Left renal pelvis (tissue), 4 donors: Measurements from ENCODE around the gene PACSIN1. TPM values are rescaled to one million over a fixed set of nuclear protein-coding genes. Genes with fewer than 3 reads are reported as not detected.

ENCODE experiments used
- DNase-seq, 4 donors: peaks; one replicate each; pipeline ENCODE4 v3.0.0-alpha.2; 2013; ENCODE audit warnings: low read depth in 4 of 4, low spot score in 3 of 4
- polyA plus RNA-seq, 4 donors: library from polyadenylated mRNA; unstranded; fragments of 120-200 nt; gene quantifications; one replicate each; pipeline ENCODE4 v1.2.1, GENCODE V29; 2013; ENCODE audit not compliant: insufficient read length in 4 of 4

The PACSIN1 gene, protein sequence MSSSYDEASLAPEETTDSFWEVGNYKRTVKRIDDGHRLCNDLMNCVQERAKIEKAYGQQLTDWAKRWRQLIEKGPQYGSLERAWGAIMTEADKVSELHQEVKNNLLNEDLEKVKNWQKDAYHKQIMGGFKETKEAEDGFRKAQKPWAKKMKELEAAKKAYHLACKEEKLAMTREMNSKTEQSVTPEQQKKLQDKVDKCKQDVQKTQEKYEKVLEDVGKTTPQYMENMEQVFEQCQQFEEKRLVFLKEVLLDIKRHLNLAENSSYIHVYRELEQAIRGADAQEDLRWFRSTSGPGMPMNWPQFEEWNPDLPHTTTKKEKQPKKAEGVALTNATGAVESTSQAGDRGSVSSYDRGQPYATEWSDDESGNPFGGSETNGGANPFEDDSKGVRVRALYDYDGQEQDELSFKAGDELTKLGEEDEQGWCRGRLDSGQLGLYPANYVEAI
- polyA plus RNA-seq, result under 1 TPM; 0.59 to 0.89 (median 0.71) TPM

DNA sequence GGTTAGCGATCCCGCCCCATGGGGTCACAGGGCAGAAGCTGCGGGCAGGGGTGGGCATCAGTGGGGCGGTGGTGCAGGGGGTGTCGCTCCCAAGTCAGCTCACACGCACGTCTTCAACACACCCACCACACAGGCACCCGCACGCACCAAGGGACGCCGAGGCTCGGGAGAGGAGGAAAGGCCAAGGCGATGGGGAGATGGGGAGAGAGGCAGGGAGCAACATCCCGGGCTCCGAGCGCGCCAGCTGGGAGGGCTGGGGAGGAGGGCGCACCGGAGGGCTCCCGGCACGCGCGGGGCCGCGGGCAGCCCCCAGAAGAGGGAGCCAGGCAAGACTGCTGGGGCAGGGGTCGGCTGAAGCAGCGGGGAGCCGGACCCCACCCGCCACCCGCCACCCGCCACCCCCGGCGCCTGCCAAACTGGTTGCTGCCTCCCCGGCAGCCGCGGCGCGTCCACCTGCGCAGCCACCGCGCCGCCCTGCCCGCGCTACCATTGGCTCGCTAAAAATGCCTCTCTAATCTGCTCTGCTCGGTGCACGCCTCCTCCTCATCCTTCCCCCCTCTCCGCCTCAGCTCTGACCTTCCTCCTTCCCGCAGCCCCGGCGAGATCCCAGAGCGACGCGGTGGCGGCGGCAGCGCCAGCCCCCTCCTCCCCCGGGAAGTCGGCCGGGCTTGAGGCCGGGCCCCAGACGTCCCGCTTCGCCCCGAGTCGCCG lies at the start of gene PACSIN1:
Gene PACSIN1 (plus strand): TSS at position 546 of the 711 bp plus-strand sequence. CDS start 60,230 bp downstream, outside the sequence.
- no peak for DNase-seq

DNA sequence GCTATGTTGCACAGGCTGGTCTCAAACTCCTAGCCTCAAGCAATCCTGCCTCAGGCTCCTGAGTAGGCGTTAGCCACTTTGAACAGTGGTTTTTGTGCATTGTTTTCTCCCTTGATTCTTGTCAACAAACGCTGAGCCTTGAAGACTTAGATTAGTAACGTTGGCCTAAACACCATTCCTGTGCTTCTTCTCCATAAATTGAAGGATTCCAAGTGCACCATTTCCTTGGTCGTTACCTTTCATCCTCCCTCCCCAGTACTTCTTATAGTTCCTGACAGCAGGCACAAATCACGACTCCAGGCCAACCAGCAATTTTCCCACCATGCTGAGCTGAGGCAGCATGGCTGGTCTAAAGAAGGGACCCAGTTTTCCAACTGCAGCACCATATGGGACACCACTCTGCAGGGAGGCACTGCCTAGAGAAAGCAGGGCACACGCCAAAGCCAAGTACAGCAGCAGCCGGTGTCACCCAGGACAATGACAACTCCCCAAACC lies 49.0 kb upstream of the PACSIN1 start:
- no peak for DNase-seq

DNA sequence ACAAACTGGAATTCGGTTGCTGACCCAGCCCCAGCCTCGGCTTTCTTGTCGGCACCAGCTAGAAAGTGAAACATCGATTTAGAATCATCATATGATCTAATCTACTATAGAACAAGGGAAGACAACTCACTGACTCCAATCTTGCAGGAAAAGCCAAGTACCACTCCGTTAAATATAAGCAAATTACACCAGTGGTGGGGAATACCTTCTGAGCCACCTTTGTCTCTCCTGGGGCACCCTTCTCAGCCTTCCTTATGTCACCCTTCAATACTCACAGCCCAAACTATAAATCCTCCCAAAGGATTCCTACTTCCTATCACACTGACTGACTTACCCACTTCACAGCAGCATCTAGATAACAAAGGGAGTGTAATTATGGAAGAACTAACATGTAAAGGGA lies 47.5 kb upstream of the PACSIN1 start:
- DNase-seq, result no peak

GRCh38 chr6:34423254-34423653 lies 42.6 kb upstream of the PACSIN1 start:
- no peak for DNase-seq

GRCh38 chr6:34424200-34425131 lies 41.4 kb upstream of the PACSIN1 start:
- DNase-seq, result no peak

DNA sequence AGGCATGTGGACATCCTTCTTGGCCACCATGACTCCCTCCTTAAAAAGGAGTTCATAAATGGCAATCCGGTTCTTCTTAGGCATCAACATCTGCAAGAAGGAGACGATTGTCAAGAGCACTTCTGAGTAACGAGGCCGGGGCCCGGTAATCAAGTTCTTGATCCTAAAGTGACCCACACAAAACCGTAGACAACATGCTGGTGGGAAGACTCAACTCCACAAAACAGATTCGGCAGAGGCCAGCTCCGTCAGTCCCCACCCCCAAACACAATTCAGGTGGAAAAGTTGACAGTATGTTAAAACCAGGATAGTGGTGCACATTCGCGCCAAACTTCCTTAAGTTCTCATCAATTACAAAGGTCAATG lies 40.8 kb upstream of the PACSIN1 start:
- no peak for DNase-seq

GRCh38 chr6:34425498-34426410 lies 40.1 kb upstream of the PACSIN1 start, which contains the start of gene RPS10:
TSS of gene RPS10 (minus strand) at chr6:34426069. CDS start at chr6:34425221, 848 bp downstream.
- peak; percentile 82 to 85 (median 84) for DNase-seq

GRCh38 chr6:34435916-34436315 lies 30.0 kb upstream of the PACSIN1 start:
- no peak for DNase-seq

DNA sequence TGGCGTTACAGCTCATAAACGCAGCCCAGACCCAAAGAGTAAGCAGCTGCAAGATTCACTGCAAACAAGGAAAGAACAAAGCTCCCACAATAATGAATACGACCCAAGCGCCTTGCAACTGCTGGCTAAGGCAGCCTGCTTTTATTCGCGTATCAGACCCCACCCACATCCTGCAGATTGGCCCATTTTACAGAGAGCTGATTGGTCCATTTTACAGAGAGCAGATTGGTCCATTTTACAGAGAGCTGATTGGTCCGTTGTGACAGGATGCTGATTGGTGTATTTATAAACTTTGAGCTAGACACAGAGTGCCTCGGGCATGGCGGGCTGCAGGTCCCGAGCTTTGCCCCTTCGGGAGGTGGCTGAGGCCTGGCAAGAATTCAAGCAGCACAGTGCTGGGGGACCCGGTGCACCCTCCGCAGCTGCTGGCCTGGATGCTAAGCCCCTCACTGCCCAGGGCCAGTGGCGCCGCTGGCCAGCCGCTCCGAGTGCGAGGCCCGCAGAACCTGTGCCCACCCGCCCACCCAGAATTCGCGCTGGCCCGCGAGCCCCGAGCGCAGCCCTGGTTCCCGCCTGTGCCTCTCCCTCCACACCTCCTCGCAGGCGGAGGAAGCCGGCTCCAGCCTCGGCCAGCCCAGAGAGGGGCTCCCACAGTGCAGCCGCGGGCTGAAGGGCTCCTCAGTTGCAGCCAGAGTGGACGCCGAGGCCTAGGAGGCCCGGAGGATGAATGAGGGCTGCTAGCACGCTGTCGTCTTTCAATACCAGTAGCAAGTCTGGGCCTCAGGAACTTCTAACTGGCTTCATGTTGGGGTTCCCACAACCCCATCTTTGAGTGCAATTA lies 28.9 kb upstream of the PACSIN1 start:
- no peak for DNase-seq

DNA sequence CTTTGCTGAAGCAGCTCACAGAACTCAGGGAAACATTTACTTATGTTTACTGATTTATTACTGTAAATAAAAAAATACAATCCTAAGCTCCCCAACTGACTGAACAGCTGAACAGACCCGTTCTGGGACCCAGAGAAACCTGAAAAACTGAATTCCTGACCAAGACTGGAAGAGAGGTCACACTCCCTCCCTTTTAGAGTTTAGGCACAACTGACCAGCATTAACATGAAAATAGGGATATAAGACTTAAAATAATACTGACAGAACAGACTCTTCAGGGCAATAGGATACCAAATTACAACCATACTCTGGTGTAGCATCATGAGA lies 28.3 kb upstream of the PACSIN1 start:
- DNase-seq, result no peak

DNA sequence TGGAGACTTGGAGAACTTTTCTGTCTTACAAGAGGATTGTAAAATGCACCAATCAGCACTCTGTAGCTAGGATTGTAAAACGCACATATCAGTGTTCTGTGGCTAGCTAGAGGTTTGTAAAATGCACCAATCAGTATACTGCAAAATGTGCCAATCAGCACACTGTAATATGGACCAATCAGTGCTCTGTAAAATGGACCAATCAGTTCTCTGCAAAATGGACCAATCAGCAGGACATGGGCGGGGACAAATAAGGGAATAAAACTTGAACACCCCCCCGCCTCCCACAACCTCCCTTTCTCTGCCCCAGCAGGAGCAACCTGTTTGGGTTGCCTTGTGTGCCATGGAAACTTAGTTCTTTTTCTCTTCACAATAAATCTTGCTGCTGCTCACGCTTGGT lies 27.2 kb upstream of the PACSIN1 start:
- no peak for DNase-seq

- no peak for DNase-seq
Measured at GRCh38 chr6:34439442-34439841, 26.4 kb upstream of the PACSIN1 start.

GRCh38 chr6:34441526-34441925 lies 24.4 kb upstream of the PACSIN1 start:
- DNase-seq, result no peak

GRCh38 chr6:34445313-34445860 lies 20.5 kb upstream of the PACSIN1 start:
- no peak for DNase-seq

- DNase-seq, result no peak
Measured at GRCh38 chr6:34447386-34447785, 18.5 kb upstream of the PACSIN1 start.

DNA sequence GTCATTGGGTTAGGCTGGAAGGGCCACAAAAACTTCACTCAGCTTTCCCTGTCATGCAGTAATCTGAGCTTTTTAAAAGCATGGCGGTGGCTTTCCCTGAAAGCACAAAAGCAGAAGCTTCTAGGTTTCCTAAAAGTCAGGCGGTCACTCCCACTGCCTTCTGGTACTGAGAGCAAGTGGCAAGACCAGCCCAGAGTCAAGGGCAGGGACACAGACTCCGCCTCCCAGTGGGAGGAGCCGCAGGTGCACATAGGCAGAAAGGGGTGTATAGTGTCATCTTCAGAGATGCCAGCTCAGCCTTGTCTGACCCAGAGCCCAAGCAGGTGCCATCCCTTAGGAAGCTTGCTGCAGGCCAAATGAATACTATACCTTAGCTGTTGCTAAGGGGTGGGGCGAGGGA lies 18.0 kb upstream of the PACSIN1 start:
- DNase-seq, result no peak

DNA sequence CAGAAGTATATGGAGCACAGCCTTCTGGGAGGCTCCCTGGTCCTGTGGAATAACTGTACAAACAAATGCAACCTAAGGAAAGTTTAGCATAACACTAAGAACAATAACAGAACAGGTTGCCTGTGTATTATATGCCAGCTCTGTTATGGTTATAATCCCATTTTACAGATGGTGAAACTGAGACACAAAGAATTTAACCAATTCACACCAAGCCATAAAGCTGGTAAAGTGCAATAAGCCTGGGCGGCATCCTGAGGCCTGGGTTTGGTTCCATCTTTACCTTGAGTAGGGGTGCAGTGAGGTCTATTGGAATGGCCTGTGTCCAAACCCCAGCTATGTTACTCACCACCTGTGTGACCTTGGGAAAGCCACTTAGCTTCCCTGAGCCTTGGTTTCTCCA lies 14.7 kb upstream of the PACSIN1 start:
- no peak for DNase-seq

GRCh38 chr6:34455831-34456230 lies 10.0 kb upstream of the PACSIN1 start:
- DNase-seq, result no peak

- no peak for DNase-seq
Measured at GRCh38 chr6:34457382-34457741, 8.5 kb upstream of the PACSIN1 start.
